ENCODE results near the gene TIMM22. TPM values are rescaled to one million over a fixed set of nuclear protein-coding genes. Genes with fewer than 3 reads are reported as not detected.
A peak's percentile ranks its signal among the peaks of the same experiment; 100 is the strongest.

The TIMM22 gene
- total and polyA plus RNA-seq, 12 donors: 7.8 to 49.0 (median 15.2) TPM

- Histone ChIP-seq H3K9me3 (replicated peaks in 1 of 3) (no peaks in the 10 kb centered on the region), H3K4me3 (no peak overlapping the region), H3K27me3 (no peaks in the 10 kb centered on the region), H3K4me1 (replicated peaks in 1 of 2) (peaks cover 34 to 74% of the 10 kb centered on the region in 2 donors), H3K36me3 (replicated peaks in 1 of 2) (peaks cover 0 to 42% of the 10 kb centered on the region in 2 donors), H3K27ac (peak overlapping the region in 3 of 5 donors; percentile 9 to 96 (median 92))
- WGBS, 4 donors: 46 to 60% (median 55%) methylated on average over 9 to 15 of the region's 15 CpGs
- no peak for TF ChIP-seq POLR2A (IDR thresholded peaks at IDR 0.05)
- no peak for TF ChIP-seq CTCF (IDR thresholded peaks at IDR 0.05)
- intact Hi-C loops (cut with DNase I): no loop called here
- peak in 4 of 7 donors; percentile 27 to 69 (median 50) for DNase-seq
Observed at GRCh38 chr17:1000597-1001461, 3.9 kb downstream of the TIMM22 start.

GRCh38 chr17:1001640-1002411 lies 4.9 kb downstream of the TIMM22 start:
- no peak for TF ChIP-seq CTCF (IDR thresholded peaks at IDR 0.05)
- no peak for TF ChIP-seq POLR2A (IDR thresholded peaks at IDR 0.05)
- peaks cover 42 to 77% of the 10 kb centered on the region in 2 donors for H3K4me1 ChIP-seq (replicated peaks in 1 of 2)
- peak in 5 of 7 donors; percentile 35 to 75 (median 67) for DNase-seq
- no peaks in the 10 kb centered on the region for H3K9me3 ChIP-seq (replicated peaks in 1 of 3)
- H3K27me3 ChIP-seq: no peaks in the 10 kb centered on the region
- H3K27ac ChIP-seq: peak overlapping the region in 4 of 5 donors; percentile 13 to 96 (median 59)
- peaks cover 0 to 42% of the 10 kb centered on the region in 2 donors for H3K36me3 ChIP-seq (replicated peaks in 1 of 2)
- WGBS, 4 donors: 42 to 68% (median 61%) methylated on average over 15 to 18 of the region's 18 CpGs
- intact Hi-C loops (cut with DNase I): no loop called here
- H3K4me3 ChIP-seq: no peak overlapping the region

DNA sequence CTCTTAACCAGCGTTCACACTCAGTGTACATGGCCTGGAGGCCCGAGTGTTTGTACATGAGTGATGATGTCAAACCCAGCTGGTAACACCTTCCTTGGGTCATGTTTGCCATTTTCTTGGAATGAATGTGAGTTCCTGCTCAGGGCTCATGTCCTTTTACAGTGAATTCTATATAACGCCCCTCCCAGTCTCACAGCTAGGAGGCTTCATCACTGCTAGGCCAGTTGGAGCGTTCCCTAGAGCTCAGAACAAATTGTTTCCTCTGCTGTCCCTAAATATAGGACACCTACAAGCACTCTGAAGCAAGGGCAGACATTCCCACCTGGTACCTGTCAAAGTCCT lies 5.5 kb downstream of the TIMM22 start:
- WGBS, 4 donors: 57 to 71% (median 68%) methylated on average over 4 of the region's 4 CpGs
- DNase-seq: no peak
- Histone ChIP-seq H3K27ac (peak overlapping the region in 3 of 5 donors; percentile 13 to 96 (median 92)), H3K36me3 (replicated peaks in 1 of 2) (peaks cover 0 to 47% of the 10 kb centered on the region in 2 donors), H3K9me3 (replicated peaks in 1 of 3) (no peaks in the 10 kb centered on the region), H3K27me3 (no peaks in the 10 kb centered on the region), H3K4me1 (replicated peaks in 1 of 2) (peaks cover 41 to 77% of the 10 kb centered on the region in 2 donors), H3K4me3 (no peak overlapping the region)
- TF ChIP-seq POLR2A (IDR thresholded peaks at IDR 0.05): no peak
- TF ChIP-seq CTCF (IDR thresholded peaks at IDR 0.05): no peak
- intact Hi-C loops (cut with DNase I): no loop called here

All from adrenal gland (tissue), 12 donors.